Stimulated activated CD4-positive, alpha-beta T cell treated with anti-CD3 and anti-CD28 coated beads, Interleukin-4, amount 100 ng/mL, for 48 hours (primary cell): Measurements from ENCODE around the gene PLCH1.

Experiments
- DNase-seq, 2 donors: peaks; one replicate each; pipeline ENCODE4 v3.0.0-alpha.2; 2020; ENCODE audit warnings: low read depth in 2 of 2

PLCH1 gene

GRCh38 chr3:155608228-155608920 is 136.5 kb downstream of the PLCH1 start:
- no peak for DNase-seq

GRCh38 chr3:155607761-155608160 is 137.1 kb downstream of the PLCH1 start:
- no peak for DNase-seq

DNA sequence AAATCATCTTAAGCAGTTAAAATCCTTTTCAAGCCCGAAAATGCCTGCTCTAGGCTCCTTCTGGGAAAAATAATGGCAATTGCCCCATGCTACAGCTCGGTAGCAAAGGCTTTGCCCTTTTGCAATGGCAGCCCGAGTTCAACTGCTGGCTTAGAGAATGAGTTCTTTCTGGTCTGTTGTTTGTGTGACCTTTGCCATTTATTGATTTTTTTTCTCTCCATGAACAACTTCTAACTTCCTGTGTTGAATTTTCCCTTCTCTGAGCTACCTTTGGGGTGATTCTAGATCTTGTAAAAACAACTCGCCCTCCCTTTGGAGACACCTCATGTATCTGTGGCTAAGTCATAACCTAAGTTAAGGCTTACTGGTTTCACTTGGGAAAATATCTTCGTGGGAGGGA is 139.3 kb downstream of the PLCH1 start:
- DNase-seq, result no peak

- no peak for DNase-seq
These were observed 139.9 kb downstream of the PLCH1 start for GRCh38 chr3:155604967-155605366.

DNA sequence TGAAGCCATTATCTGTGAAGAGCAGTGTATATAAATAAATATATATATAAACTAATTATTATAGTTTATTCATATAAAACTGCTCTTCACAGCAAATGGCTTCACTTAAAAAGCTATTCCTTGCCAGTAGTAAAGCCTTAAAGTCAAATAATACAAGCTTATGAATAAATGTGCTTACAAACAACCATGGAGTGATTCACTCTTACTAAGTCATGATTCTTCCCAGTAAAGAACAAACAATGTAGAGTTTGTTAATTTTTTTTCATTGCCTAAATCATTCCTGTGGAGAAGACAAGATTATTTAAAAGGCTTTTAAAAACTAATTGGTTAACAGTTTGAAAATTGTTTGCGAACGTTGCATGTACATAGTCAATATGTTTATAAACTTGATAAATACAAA is 140.7 kb downstream of the PLCH1 start:
- DNase-seq, result no peak

GRCh38 chr3:155603302-155603701 is 141.6 kb downstream of the PLCH1 start:
- DNase-seq, result no peak

- no peak for DNase-seq
These were observed 142.6 kb downstream of the PLCH1 start for GRCh38 chr3:155602307-155602706.

GRCh38 chr3:155598671-155599070 is 146.2 kb downstream of the PLCH1 start:
- no peak for DNase-seq

GRCh38 chr3:155596615-155597014 is 148.3 kb downstream of the PLCH1 start:
- DNase-seq, result no peak

GRCh38 chr3:155595371-155595770 is 149.5 kb downstream of the PLCH1 start:
- no peak for DNase-seq

DNA sequence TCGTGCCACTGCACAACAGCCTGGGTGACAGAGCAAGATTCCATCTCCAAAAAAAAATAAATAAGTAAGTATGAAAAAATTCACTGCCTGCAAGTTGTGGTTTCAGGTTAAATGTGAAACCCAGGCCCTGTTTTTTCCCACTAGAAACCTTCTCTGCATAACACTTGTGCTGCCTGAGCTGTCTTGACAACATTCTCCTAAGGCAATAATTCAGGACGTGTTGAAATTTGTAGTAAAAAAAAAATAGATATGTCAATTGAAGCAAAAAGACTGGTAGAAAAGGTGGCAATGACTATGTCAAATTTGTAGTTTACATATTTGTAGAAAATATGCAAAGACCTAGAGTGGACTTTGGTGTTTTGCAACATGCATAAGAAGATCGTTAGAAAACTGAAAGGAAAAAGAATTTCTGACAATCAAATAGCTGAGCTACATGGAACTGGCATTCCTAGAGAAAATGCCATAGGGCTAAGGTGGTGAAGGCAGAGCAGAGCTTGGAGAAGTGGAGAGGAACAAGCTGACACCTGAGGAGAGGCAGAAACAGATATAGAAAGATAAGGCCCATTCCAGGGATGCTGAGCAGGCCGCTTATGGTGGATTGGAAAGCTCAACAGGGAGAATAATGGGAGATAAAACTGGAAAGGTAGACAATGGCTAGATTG is 150.2 kb downstream of the PLCH1 start:
- DNase-seq, result no peak

DNA sequence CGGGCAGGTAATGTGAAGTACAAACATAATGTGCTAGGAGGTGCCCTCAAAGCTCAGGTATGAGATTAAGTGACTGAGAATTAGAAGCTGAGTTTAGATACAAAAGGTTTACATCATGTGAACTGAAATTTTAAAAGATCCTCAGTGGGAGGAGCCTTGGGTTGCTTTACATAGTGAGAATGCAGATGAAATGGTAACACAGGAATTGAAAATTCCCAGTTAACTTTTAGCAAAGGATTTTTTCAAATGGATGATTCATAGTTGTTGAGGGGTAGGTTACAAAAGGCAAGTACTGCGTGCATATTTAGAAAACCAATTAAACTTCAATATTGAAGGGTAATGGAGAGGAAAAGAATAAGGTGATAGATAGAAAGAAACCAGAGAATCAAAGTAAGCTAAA is 157.3 kb downstream of the PLCH1 start:
- no peak for DNase-seq

GRCh38 chr3:155585384-155585783 is 159.5 kb downstream of the PLCH1 start:
- DNase-seq, result no peak

- DNase-seq, result no peak
These were observed 163.3 kb downstream of the PLCH1 start for GRCh38 chr3:155581579-155581978.

- DNase-seq, result no peak
These were observed 172.8 kb downstream of the PLCH1 start for GRCh38 chr3:155572085-155572484.

DNA sequence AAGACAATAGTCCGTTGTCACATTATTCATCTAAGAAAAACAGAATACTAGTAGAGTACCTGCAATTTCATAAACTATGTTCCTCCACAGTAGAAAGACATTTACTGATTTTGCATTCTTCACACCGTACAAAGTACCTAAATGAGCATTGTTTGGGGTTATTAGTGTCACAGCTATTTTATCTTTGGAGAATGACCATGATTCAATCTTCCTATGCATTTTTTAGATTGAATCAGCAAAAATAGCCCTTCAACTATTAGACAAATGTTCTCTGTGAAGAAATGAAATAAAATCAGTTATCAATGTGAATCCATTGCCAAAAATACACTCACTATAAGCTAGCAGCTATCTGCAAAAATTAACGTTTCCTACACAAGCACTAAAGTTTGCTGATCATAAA is 176.6 kb downstream of the PLCH1 start:
- DNase-seq, result no peak

DNA sequence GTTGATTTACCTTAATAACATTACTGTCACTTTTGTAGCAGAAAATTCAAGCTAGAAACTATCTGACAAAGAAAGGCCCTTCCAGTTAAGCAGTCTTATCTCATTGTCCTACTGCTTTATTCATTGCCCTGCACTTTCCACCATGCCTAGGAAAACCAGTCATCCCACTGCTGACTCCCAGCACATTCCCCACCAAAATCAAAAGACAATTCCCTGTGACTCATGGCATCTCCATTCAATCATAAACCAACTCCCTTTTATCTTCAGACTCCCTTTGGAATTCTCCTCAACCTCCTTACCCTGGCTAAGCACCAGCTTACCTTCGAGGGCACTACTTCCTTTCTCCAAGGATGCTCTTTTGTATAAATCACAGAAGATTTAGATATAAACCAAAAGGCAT is 184.3 kb downstream of the PLCH1 start:
- no peak for DNase-seq

- no peak for DNase-seq
These were observed 184.7 kb downstream of the PLCH1 start for GRCh38 chr3:155560135-155560534.

- DNase-seq, result no peak
These were observed 188.3 kb downstream of the PLCH1 start for GRCh38 chr3:155556531-155556930.

- no peak for DNase-seq
These were observed 189.3 kb downstream of the PLCH1 start for GRCh38 chr3:155555479-155556060.

GRCh38 chr3:155554777-155555451 is 190.0 kb downstream of the PLCH1 start:
- DNase-seq, result no peak

DNA sequence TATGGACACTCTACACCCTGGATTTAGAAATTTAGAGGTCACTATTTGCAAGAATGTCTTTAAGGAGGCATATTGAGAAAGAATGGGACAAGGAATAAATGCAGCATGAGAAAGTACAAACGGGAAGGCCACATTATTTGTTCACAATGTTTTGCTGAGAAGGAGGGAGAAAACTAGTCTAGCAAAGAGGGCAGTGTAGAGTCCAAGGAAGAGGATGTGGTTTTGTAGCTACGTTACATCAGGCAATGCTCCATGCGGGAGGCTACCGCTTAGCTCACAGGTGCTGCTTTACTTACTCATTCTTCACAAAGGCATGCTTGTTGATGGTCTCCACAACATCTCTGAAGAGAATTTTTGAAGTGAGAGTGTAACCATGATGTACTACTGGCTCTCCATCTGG is 191.1 kb downstream of the PLCH1 start:
- no peak for DNase-seq

- DNase-seq, result no peak
These were observed 191.5 kb downstream of the PLCH1 start for GRCh38 chr3:155553326-155553725.
